Measurements from ENCODE around the gene AFF1. TPM values are rescaled to one million over a fixed set of nuclear protein-coding genes. Genes with fewer than 3 reads are reported as not detected.

AFF1 gene
- total RNA-seq, 1 experiment from 2014 or later = 93.4 TPM

GRCh38 chr4:86891762-86892635 is 42.8 kb upstream of the AFF1 start, which contains the start of gene C4orf36 (continued):
- TF ChIP-seq CDX4 (CRISPR knock-in tag; IDR thresholded peaks at IDR 0.05; ENCODE audit: borderline replicate concordance) (no peak), ZMAT4 (CRISPR knock-in tag; IDR thresholded peaks at IDR 0.05) (no peak), AR (CRISPR knock-in tag; IDR thresholded peaks at IDR 0.05) (no peak), HMGXB4 (CRISPR knock-in tag; IDR thresholded peaks at IDR 0.05) (peak; percentile 95), NR1H2 (CRISPR knock-in tag; IDR thresholded peaks at IDR 0.05) (no peak), TCF7 (CRISPR knock-in tag; IDR thresholded peaks at IDR 0.05; ENCODE audit: low read depth) (peak; percentile 90), GRHL2 (CRISPR knock-in tag; IDR thresholded peaks at IDR 0.05; ENCODE audit: insufficient replicate concordance, severe bottlenecking) (no peak), MYBL2 (CRISPR knock-in tag; IDR thresholded peaks at IDR 0.05) (peak; percentile 90), SMAD3 (CRISPR knock-in tag; IDR thresholded peaks at IDR 0.05; ENCODE audit: borderline replicate concordance) (peak; percentile 53; the same call in 1 of the 2 replicates), EMX1 (CRISPR knock-in tag; IDR thresholded peaks at IDR 0.05) (0 out of 2 replicates have a peak, but pooled peaks have one; percentile 50), RELA (CRISPR knock-in tag; IDR thresholded peaks at IDR 0.05; ENCODE audit: borderline replicate concordance) (peak; percentile 84; the same call in 1 of the 2 replicates), ZNF671 (CRISPR knock-in tag; IDR thresholded peaks at IDR 0.05) (no peak), CBFB (CRISPR knock-in tag; IDR thresholded peaks at IDR 0.05; ENCODE audit: low read depth) (no peak), TP53 (CRISPR knock-in tag; IDR thresholded peaks at IDR 0.05) (no peak), NR3C1 (CRISPR knock-in tag; conservative IDR thresholded peaks at IDR 0.05; ENCODE audit: low read depth) (no peak)
- TF ChIP-seq, protein P1, sequence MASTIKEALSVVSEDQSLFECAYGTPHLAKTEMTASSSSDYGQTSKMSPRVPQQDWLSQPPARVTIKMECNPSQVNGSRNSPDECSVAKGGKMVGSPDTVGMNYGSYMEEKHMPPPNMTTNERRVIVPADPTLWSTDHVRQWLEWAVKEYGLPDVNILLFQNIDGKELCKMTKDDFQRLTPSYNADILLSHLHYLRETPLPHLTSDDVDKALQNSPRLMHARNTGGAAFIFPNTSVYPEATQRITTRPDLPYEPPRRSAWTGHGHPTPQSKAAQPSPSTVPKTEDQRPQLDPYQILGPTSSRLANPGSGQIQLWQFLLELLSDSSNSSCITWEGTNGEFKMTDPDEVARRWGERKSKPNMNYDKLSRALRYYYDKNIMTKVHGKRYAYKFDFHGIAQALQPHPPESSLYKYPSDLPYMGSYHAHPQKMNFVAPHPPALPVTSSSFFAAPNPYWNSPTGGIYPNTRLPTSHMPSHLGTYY (CRISPR knock-in tag; IDR thresholded peaks at IDR 0.05) = 0 out of 2 replicates have a peak, but pooled peaks have one; percentile 66
- TF ChIP-seq, protein P2, sequence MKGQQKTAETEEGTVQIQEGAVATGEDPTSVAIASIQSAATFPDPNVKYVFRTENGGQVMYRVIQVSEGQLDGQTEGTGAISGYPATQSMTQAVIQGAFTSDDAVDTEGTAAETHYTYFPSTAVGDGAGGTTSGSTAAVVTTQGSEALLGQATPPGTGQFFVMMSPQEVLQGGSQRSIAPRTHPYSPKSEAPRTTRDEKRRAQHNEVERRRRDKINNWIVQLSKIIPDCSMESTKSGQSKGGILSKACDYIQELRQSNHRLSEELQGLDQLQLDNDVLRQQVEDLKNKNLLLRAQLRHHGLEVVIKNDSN (CRISPR knock-in tag; IDR thresholded peaks at IDR 0.05) = peak; percentile 44; the same call in 1 of the 2 replicates
- TF ChIP-seq, protein P3, sequence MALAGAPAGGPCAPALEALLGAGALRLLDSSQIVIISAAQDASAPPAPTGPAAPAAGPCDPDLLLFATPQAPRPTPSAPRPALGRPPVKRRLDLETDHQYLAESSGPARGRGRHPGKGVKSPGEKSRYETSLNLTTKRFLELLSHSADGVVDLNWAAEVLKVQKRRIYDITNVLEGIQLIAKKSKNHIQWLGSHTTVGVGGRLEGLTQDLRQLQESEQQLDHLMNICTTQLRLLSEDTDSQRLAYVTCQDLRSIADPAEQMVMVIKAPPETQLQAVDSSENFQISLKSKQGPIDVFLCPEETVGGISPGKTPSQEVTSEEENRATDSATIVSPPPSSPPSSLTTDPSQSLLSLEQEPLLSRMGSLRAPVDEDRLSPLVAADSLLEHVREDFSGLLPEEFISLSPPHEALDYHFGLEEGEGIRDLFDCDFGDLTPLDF (CRISPR knock-in tag; IDR thresholded peaks at IDR 0.05) = peak; percentile 74; the same call in 1 of the 2 replicates
- TF ChIP-seq, protein P4, sequence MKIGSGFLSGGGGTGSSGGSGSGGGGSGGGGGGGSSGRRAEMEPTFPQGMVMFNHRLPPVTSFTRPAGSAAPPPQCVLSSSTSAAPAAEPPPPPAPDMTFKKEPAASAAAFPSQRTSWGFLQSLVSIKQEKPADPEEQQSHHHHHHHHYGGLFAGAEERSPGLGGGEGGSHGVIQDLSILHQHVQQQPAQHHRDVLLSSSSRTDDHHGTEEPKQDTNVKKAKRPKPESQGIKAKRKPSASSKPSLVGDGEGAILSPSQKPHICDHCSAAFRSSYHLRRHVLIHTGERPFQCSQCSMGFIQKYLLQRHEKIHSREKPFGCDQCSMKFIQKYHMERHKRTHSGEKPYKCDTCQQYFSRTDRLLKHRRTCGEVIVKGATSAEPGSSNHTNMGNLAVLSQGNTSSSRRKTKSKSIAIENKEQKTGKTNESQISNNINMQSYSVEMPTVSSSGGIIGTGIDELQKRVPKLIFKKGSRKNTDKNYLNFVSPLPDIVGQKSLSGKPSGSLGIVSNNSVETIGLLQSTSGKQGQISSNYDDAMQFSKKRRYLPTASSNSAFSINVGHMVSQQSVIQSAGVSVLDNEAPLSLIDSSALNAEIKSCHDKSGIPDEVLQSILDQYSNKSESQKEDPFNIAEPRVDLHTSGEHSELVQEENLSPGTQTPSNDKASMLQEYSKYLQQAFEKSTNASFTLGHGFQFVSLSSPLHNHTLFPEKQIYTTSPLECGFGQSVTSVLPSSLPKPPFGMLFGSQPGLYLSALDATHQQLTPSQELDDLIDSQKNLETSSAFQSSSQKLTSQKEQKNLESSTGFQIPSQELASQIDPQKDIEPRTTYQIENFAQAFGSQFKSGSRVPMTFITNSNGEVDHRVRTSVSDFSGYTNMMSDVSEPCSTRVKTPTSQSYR (CRISPR knock-in tag; IDR thresholded peaks at IDR 0.05) = no peak
- TF ChIP-seq, protein P5, sequence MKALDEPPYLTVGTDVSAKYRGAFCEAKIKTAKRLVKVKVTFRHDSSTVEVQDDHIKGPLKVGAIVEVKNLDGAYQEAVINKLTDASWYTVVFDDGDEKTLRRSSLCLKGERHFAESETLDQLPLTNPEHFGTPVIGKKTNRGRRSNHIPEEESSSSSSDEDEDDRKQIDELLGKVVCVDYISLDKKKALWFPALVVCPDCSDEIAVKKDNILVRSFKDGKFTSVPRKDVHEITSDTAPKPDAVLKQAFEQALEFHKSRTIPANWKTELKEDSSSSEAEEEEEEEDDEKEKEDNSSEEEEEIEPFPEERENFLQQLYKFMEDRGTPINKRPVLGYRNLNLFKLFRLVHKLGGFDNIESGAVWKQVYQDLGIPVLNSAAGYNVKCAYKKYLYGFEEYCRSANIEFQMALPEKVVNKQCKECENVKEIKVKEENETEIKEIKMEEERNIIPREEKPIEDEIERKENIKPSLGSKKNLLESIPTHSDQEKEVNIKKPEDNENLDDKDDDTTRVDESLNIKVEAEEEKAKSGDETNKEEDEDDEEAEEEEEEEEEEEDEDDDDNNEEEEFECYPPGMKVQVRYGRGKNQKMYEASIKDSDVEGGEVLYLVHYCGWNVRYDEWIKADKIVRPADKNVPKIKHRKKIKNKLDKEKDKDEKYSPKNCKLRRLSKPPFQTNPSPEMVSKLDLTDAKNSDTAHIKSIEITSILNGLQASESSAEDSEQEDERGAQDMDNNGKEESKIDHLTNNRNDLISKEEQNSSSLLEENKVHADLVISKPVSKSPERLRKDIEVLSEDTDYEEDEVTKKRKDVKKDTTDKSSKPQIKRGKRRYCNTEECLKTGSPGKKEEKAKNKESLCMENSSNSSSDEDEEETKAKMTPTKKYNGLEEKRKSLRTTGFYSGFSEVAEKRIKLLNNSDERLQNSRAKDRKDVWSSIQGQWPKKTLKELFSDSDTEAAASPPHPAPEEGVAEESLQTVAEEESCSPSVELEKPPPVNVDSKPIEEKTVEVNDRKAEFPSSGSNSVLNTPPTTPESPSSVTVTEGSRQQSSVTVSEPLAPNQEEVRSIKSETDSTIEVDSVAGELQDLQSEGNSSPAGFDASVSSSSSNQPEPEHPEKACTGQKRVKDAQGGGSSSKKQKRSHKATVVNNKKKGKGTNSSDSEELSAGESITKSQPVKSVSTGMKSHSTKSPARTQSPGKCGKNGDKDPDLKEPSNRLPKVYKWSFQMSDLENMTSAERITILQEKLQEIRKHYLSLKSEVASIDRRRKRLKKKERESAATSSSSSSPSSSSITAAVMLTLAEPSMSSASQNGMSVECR (CRISPR knock-in tag; IDR thresholded peaks at IDR 0.05; ENCODE audit: borderline replicate concordance) = peak; percentile 92; the same call in 1 of the 2 replicates

All from WTC11 (cell line).